WTC11 (cell line): ENCODE data around the gene TMEM151B.

ENCODE experiments used
- JUN ChIP-seq: sonication (generic); formaldehyde crosslinking; IDR thresholded peaks from 2 replicates; pipeline ENCODE4 v1.8.0; 2023; ENCODE audit warnings: mild to moderate bottlenecking, missing genetic modification reagents
- TF ChIP-seq, protein P1 (sequence below): sonication (generic); formaldehyde crosslinking; conservative IDR thresholded peaks from 2 replicates; pipeline ENCODE4 v1.8.1; 2022; ENCODE audit warnings: mild to moderate bottlenecking, missing genetic modification reagents

DNA sequence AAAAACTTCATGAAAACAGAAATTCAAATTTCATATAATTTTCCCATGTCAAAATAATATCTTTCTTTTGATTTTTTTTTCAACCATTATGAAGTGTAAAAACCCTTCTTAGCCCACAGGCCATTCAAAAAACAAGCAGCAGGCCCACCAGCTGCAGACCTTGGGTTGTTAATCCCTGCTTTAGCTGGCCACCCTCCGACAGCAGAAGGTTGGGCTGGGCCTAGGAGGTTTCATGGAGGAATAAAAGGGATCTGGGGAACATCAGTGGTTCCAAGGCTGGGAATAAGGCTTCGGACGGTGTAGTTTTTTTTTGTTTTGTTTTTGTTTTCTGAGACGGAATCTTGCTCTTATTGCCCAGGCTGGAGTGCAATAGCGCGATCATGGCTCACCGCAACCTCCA, 26.9 kb upstream of the TMEM151B start:
- TF ChIP-seq JUN: no peak
- TF ChIP-seq, protein P1, sequence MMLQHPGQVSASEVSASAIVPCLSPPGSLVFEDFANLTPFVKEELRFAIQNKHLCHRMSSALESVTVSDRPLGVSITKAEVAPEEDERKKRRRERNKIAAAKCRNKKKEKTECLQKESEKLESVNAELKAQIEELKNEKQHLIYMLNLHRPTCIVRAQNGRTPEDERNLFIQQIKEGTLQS (CRISPR knock-in tag): no peak
